ENCODE results near the gene KIF18B.

The KIF18B gene

GRCh38 chr17:44935116-44935515, 12.5 kb downstream of the KIF18B start:
- DNase-seq (ENCODE audit: low read depth) = no peak

GRCh38 chr17:44934745-44935105, 12.8 kb downstream of the KIF18B start:
- DNase-seq (ENCODE audit: low read depth) = no peak

- no peak for DNase-seq (ENCODE audit: low read depth)
These were observed 13.5 kb downstream of the KIF18B start for GRCh38 chr17:44933824-44934744.

- DNase-seq (ENCODE audit: low read depth) = no peak
These were observed 14.8 kb downstream of the KIF18B start for GRCh38 chr17:44932787-44933097.

GRCh38 chr17:44932096-44932786, 15.3 kb downstream of the KIF18B start:
- DNase-seq (ENCODE audit: low read depth) = no peak

GRCh38 chr17:44931376-44931775, 16.2 kb downstream of the KIF18B start:
- no peak for DNase-seq (ENCODE audit: low read depth)

- no peak for DNase-seq (ENCODE audit: low read depth)
These were observed 16.9 kb downstream of the KIF18B start for GRCh38 chr17:44930667-44931066.

- no peak for DNase-seq (ENCODE audit: low read depth)
These were observed 18.4 kb downstream of the KIF18B start for GRCh38 chr17:44928950-44929720.

GRCh38 chr17:44928136-44928535, 19.4 kb downstream of the KIF18B start:
- no peak for DNase-seq (ENCODE audit: low read depth)

GRCh38 chr17:44927696-44928095, 19.9 kb downstream of the KIF18B start:
- DNase-seq (ENCODE audit: low read depth) = no peak

GRCh38 chr17:44926821-44927525, 20.6 kb downstream of the KIF18B start:
- no peak for DNase-seq (ENCODE audit: low read depth)

- DNase-seq (ENCODE audit: low read depth) = no peak
These were observed 21.6 kb downstream of the KIF18B start for GRCh38 chr17:44925731-44926697.

- DNase-seq (ENCODE audit: low read depth) = no peak
These were observed 23.4 kb downstream of the KIF18B start for GRCh38 chr17:44924107-44924544.

- no peak for DNase-seq (ENCODE audit: low read depth)
These were observed 24.7 kb downstream of the KIF18B start for GRCh38 chr17:44922746-44923470.

- DNase-seq (ENCODE audit: low read depth) = no peak
These were observed 25.4 kb downstream of the KIF18B start for GRCh38 chr17:44922136-44922535.

GRCh38 chr17:44921122-44921882, 26.3 kb downstream of the KIF18B start:
- no peak for DNase-seq (ENCODE audit: low read depth)

GRCh38 chr17:44920565-44920940, 27.0 kb downstream of the KIF18B start:
- no peak for DNase-seq (ENCODE audit: low read depth)

- peak; percentile 55 for DNase-seq (ENCODE audit: low read depth)
These were observed 27.5 kb downstream of the KIF18B start for GRCh38 chr17:44919885-44920564.

- DNase-seq (ENCODE audit: low read depth) = no peak
These were observed 28.2 kb downstream of the KIF18B start for GRCh38 chr17:44919411-44919810.

Measured in activated T-cell treated with anti-CD3 and anti-CD28 coated beads for 48 hours (primary cell).